Pulmonary artery endothelial cell (primary cell): ENCODE data around the gene EYA4. TPM values are rescaled to one million over a fixed set of nuclear protein-coding genes. Genes with fewer than 3 reads are reported as not detected.

Source experiments
- DNase-seq: peaks from one replicate; pipeline ENCODE4 v3.0.0-alpha.2; 2011; ENCODE audit warnings: low read depth, low spot score
- total RNA-seq: library from RNA; depleted of rRNA; stranded (reverse); fragments of >200 nt; gene quantifications from 2 replicates; pipeline ENCODE4 v1.2.3, GENCODE V29; 2014

EYA4 gene
- total RNA-seq, 1 donor from 2014 or later = not detected

DNA sequence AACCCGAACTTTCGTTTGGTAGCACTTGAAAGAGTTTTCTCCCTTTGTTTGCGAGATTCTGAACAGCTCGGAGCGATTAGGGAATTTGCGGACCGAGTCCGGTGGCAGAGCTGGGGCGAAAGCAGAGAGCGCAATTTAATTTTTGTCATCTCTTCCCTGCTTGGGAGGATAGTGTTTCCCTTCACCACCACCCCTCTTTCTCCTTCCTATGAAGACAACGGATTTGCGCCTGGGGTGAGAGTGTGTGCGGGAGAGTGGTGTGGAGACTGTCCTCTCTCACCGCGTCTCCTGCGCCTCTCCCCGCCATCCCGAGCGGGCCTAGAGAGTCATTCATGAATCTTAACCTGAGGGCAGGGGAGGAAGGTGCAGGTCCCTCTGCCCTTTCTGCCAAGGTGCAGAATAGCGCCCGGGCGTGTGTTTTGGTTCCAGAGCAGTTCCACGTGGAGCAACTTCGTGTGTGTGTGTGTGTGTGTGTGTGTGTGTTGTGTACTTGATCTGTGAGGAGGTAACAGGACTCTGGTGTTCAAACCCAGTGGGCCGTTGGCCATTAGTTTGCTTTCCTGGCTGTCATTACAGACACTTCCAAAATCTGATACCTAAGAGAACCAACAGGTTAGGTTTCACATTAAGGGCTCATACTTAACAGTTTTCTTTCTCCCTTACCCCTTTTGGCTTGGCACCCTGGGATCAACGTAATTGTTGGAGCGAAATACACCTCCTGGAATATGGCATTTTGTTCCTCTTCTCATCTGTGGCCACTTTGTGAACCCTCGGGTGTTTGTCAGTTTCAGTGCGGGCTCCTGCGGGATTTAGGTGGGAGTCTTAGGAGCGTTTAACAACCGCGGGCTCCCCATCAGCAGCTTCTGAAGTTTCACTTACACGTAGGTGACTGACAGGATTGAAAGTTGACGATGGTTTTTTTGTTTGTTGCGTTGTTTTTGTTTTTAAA is 1.8 kb downstream of the EYA4 start:
- no peak for DNase-seq

DNA sequence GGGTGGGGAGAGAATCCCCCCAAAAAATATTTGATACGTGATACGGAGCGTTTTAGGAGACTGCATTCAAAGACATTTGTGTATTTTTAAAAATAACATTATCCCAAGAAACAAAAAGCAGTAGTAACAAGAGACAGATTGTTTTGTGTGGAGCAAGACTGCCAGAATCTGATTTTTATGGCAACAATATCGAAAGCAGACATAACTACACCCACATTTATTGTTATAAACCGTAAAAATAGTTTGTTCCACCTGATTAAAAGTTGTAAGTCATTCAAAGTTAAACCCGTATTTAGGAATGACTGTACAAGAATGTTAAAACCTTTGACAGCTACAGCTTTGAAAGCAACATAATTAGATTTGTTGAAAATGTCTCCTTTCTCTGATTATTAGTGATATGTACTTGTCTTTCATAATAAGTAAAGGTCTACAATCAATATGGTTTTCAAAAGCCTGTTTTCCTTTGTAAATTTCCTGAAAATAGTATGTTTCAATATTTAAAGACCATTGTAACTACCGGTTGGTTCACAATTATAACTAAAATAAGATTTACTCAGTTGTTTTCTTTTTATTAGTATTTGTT is 2.7 kb downstream of the EYA4 start:
- DNase-seq = no peak

GRCh38 chr6:133244519-133244918 is 3.4 kb downstream of the EYA4 start:
- DNase-seq = no peak

DNA sequence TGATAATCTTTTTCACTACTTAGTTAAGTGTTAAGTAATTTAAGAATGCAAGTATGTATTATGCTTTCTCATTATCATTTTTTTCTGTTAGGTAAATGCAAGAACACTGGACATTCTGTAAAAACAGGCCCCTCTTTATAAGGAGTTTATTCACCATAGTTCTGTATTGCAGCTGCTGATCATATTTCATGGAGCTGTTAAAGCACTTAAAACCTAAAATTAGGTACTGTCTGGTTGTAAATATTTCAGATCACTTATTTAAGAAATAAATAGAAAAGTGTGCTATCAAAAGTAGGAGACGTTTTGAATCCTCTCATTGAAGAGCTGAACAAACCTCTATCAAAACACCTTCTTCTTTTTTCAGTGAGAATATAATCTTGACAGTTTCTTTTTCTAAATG is 3.9 kb downstream of the EYA4 start:
- no peak for DNase-seq

GRCh38 chr6:133245422-133245903 is 4.3 kb downstream of the EYA4 start:
- no peak for DNase-seq

- DNase-seq = no peak
Observed at GRCh38 chr6:133247581-133247980, 6.4 kb downstream of the EYA4 start.

DNA sequence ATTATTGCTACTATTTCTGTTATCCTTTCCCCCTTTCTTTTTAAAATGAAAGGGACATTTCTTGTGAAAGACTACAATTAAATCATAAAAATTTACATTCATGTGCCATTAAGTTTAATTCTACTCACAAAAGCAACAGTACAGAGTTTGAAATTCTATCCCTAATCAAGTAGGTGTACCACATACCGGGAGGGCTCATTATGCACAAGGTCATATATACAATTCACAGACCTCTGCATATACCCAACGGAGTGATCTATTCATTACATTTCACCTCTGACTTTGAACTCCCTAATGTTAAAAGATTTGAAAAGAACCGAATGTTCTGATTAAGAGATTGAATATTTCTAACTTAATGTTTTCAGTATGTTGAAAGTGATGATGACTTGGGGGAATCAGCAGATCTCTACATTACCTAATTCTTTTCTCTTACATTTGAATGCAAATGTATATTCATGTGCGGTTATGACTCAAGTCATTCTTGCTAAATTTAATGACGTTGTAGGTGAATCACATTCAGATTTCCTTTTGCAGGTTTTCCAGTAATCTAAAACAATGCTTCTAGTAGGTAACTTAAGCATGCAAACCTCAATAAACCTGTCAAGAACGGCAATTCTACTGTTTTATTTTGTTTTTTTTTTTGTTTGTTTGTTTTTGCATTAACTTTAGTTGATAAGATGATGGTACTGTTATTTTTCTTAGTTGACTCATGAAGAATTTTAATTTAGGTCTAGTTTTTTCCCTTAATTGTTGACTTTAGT is 7.3 kb downstream of the EYA4 start:
- DNase-seq = no peak

- no peak for DNase-seq
Observed at GRCh38 chr6:133251688-133252087, 10.5 kb downstream of the EYA4 start.

- no peak for DNase-seq
Observed at GRCh38 chr6:133254552-133255228, 13.5 kb downstream of the EYA4 start.

- DNase-seq = no peak
Observed at GRCh38 chr6:133257545-133258105, 16.5 kb downstream of the EYA4 start.

DNA sequence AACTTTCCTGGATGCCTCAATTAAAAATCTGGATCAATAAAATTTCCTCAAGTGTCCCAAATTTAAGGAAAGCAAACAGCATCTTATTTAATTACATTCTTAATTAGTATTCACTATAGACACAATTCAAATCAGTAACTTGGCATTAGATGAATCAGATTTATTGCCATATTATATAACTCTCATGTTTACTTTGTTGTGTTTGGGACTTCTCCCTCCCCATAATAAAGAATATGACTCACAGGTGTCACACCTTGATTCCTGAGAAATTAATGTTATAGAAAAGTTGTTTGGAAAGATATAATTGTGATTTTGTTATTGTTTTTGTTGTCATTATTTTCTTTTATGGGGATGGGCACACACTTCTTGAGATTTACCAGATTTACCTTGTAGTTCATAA is 18.4 kb downstream of the EYA4 start:
- no peak for DNase-seq

DNA sequence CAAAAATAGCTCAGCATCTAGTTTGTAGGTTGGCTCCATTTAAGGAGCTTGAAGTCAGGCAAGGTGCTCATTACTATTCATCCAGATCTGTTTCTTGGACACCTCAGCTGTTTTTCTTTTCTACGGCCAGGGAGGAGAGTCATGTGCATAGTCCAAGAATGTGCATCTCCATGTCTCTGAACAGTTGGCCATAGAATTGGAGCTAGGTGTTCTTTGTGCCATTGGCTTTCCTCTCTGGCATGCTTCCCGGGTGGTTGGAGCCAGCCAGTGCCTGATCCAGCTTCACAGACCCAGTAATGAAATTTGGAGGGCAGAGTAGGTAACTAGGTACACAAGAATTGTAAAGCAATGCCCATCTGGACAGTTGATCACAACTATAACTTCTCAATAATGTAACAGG is 21.6 kb downstream of the EYA4 start:
- no peak for DNase-seq

GRCh38 chr6:133265066-133265465 is 23.9 kb downstream of the EYA4 start:
- DNase-seq = no peak

- no peak for DNase-seq
Observed at GRCh38 chr6:133266186-133266585, 25.0 kb downstream of the EYA4 start.

DNA sequence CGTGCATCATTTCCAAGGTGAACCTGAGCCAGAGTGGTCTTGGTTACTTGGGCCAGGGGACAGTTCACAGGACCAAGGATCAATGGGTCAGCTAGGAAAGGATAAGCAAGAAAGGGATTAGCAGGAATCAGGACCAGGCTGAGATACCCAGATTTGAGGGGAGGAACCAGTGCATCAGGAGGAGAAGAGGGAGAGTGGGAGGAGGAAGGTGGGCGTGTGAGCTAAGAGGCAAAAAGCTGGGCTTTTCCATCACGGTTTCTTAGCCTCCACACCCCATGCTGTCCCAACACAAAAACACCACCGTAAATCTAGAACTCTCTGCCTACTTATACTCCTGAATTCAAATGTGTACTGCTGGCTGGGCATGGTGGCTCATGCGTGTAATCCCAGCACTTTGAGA is 27.5 kb downstream of the EYA4 start:
- DNase-seq = no peak

- DNase-seq = no peak
Observed at GRCh38 chr6:133274813-133275212, 33.7 kb downstream of the EYA4 start.

- no peak for DNase-seq
Observed at GRCh38 chr6:133275213-133275612, 34.1 kb downstream of the EYA4 start.

- DNase-seq = no peak
Observed at GRCh38 chr6:133277228-133277899, 36.2 kb downstream of the EYA4 start.

GRCh38 chr6:133277900-133278545 is 36.9 kb downstream of the EYA4 start:
- no peak for DNase-seq

GRCh38 chr6:133286765-133287164 is 45.6 kb downstream of the EYA4 start:
- no peak for DNase-seq
